GM10847 (cell line): ENCODE measurements around the gene SCYGR8.

Experiments
- POLR2A ChIP-seq: IDR thresholded peaks from 2 replicates; pipeline ENCODE4 v1.6.1; 2011; ENCODE audit not compliant: insufficient read length; ENCODE audit errors: extremely low read depth

The SCYGR8 gene

GRCh38 chr2:227745594-227745993 is at the start of gene SCYGR8:
Gene SCYGR8 (plus strand): TSS chr2:227745894. CDS start chr2:227745894, 0 bp downstream.
- TF ChIP-seq POLR2A: no peak

- TF ChIP-seq POLR2A: no peak
Measured at GRCh38 chr2:227696990-227697679, 48.6 kb upstream of the SCYGR8 start.

- no peak for TF ChIP-seq POLR2A
Measured at GRCh38 chr2:227701556-227701955, 44.1 kb upstream of the SCYGR8 start.

GRCh38 chr2:227703280-227703732 is 42.4 kb upstream of the SCYGR8 start:
- no peak for TF ChIP-seq POLR2A

GRCh38 chr2:227703961-227704360 is 41.7 kb upstream of the SCYGR8 start:
- no peak for TF ChIP-seq POLR2A

- TF ChIP-seq POLR2A: no peak
Measured at GRCh38 chr2:227706859-227707258, 38.8 kb upstream of the SCYGR8 start.

- no peak for TF ChIP-seq POLR2A
Measured at GRCh38 chr2:227707390-227707789, 38.3 kb upstream of the SCYGR8 start.

- no peak for TF ChIP-seq POLR2A
Measured at GRCh38 chr2:227710986-227711385, 34.7 kb upstream of the SCYGR8 start.

GRCh38 chr2:227713291-227713690 is 32.4 kb upstream of the SCYGR8 start:
- TF ChIP-seq POLR2A: no peak

- no peak for TF ChIP-seq POLR2A
Measured at GRCh38 chr2:227716501-227716900, 29.2 kb upstream of the SCYGR8 start.

GRCh38 chr2:227717687-227718567 is 27.8 kb upstream of the SCYGR8 start, which contains the start of gene SLC19A3:
Gene SLC19A3 (minus strand): TSS chr2:227718028. CDS start chr2:227702318, 15,710 bp downstream.
- TF ChIP-seq POLR2A: no peak

GRCh38 chr2:227719641-227720040 is 26.1 kb upstream of the SCYGR8 start:
- no peak for TF ChIP-seq POLR2A

- no peak for TF ChIP-seq POLR2A
Measured at GRCh38 chr2:227720680-227721079, 25.0 kb upstream of the SCYGR8 start.

- no peak for TF ChIP-seq POLR2A
Measured at GRCh38 chr2:227724394-227725039, 21.2 kb upstream of the SCYGR8 start, which contains the start of gene SCYGR6. Gene SCYGR6 (minus strand): TSS chr2:227724757. CDS start chr2:227724757, 0 bp downstream.

GRCh38 chr2:227728035-227728434 is 17.7 kb upstream of the SCYGR8 start, which contains the start of gene SCYGR7:
Gene SCYGR7 (plus strand): TSS chr2:227728335. CDS start chr2:227728335, 0 bp downstream.
- no peak for TF ChIP-seq POLR2A

- TF ChIP-seq POLR2A: no peak
Measured at GRCh38 chr2:227739351-227739750, 6.3 kb upstream of the SCYGR8 start.

- TF ChIP-seq POLR2A: no peak
Measured at GRCh38 chr2:227748079-227748478, 2.4 kb downstream of the SCYGR8 start.
